ENCODE measurements around the gene GFI1.

The GFI1 gene

DNA sequence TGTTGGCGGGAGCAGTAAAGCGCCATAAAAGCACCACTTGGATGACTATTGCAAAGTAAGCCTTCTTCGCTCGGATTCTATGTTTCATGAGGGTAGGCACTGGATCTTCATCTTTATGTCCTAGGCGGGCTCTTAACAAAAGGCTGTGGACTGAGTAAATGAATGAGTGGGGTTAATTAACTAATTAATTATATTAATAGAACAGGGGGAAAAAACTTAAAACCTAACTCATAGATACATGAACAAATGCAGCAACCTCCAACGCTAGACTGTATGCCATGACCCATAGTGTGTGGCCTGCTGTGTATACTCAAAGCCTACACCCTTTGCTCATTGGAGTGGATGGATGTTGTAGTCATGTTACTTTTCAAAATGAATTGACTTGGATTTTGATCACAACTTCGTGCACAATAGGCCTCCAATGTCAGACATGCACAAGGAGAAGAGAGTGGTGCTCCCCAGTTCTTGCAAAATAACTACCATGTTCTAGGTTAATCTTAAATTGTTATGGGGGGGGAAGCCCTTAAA lies 417 bp upstream of the GFI1 start:
- DNase-seq: no peak

DNA sequence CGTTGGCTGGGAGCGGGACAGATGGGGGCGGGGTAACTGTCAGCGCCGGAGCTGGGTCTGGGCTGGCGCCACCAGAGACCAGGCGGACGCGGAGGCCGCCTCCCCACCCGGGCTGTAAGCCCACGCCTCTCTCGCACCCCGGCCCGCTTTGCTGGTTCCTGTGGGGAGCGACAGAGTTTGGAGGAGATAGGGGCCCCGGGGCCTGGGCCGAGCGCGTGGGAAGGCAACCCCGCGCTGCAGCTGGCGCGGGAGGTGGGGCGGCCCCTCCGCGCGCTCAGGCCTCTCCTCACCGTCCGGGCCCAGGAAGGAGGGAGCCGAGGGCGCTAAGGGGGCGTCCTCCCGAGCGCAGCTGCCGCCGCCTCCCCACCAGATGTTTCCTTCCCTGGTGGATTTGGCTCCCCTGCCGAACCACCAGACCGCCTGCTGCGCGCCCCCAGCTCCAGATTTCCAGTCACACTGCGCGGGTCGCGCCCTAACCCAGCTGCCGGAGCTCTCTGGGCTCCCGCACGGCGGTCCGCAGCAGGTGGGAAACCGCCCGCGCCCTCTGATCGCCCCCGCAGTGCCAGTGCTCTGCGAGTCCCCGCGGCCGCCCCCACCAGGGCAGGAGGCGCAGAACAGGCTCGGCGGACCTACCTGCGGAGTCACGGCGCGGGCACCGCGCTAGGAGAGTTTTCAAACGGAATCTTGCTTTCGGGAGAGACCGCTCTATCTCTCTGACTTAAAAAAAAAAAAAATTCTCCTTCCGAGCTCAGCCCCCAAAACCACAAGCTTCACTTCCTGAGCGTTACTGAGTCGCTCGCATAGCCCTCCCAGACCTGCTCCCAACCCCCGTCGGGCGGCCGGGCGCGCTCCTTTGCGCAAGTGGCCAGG lies 1.1 kb downstream of the GFI1 start:
- DNase-seq: peak; percentile 92

DNA sequence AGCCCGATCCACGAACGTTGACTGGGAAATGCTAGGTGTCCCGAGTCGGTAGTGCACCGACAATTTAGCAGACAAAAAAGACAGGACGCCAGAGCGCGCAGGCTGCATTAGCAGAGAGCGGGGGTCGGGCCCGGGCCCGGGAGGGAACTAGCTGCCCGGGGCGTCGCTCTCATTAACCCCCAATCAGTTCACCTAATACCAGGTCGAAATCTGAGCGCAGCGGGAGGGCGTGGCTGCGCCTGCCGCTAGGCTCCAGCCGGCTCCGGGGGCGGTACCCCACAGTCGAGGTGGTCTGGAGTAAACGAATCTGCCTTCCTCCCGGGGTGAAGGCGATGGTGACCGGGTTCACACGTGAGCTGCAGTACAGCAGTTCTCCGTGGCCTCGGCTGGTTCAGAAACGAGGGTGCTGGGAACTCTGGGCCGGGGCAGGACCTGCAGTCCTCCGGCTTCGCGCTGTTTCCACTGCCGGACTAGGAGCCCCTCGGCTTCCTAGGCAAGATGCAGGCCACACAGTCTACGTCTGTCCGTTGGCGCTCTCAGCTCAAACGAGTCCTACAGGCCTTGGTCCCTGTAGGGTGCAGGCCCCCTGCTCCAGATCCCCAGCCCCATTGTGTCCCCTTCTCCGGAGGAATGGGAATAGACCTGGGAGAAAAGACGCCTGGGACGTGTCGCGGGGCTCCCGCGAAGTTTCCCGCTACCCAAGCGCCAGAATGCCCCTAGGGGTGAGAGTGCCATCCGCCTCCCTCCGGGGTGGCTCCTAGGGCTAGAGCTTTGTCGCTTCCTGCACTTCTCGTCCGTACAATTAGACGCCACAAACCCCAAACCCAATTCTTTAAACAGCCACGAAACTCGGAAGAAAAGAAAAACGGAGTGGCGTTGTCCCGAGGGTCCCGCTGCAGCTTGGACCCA lies 2.0 kb downstream of the GFI1 start:
- peak; percentile 67 for DNase-seq

DNA sequence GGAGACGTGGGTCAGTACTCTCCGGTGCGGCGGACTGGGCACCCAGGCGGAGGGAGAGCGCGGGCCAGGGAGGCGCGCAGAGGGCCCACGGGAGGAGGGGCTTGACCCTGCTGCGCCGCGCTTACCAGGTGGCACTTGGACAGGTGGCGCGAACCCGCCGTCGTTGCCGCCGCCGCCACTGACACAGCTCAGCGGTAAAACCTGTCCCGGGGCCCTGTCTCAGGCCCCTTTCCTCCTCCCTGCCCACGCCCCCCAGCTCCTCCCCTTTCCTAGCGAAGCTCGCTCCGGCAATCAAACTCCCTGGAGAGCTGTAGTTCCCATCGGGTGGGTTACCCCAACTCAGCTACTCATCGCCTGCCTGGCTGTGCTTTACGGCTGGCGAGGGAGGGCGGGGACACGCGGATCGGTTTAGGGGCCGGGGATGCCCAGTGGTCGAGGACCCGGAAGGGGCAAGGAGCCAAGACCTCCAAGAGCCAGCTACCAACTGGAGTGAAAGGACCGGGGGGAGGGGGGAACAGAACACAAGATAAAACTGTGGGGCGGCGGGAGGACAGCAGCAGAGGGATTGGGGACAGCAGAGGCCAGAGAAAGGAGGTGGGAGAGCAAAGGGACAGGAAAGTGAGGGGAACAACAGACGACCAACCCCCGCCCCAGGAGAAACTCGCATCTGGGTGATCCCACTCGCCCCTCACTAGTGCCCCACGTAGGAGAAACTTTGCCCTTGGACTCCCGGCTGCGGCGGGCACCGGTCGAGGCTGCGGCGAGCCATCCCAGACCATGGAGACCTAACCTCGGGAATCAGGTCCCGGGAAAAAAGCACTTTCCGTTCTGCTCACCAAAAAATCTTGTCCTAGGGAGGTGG lies 2.9 kb downstream of the GFI1 start:
- DNase-seq: peak; percentile 81

DNA sequence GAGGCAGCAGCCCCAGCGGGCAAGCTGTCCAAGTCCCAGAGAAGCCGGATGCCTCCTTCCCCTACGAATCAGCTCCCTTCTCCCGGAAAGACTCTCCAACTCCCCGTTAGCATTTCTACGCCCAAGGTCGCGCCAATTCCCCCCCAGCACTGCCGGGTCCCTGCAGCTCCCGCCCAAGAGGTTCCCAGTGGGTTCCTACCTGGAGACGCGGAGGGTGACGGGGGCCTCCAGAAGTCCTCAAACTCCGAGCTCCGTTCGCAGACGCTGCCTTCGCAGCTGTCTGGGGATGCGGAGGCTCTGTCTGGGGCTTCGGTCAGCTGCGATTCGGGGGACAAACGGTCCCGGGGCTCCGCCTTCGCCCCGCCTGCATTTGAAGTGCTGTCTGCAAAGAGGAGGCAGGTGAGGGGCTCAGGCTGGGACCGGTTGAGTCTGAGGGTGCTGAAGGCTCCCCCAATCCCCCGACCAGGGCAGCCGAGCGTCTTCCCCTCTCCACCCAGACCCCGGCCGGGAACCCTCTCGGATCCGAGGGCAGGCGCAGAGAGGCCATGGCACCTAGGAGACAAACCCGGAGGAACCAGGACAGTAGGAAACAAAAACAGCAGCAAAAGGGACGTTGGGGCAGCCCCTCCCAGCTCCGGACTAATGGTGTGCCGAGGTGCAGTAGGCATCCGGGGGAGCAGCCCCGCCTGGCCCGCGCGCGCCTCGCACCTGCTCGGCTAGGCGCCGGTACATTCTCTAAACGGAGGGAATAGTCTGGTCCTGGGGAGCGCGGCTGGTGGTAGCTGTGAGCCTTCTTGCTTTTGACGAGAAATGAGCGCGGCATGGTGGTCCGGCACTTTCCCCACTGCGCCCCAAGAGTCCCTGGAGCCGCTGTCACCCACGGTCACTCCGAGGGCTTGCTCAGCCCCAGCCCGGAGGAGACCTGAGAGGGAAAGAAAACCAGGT lies 3.8 kb downstream of the GFI1 start:
- DNase-seq: no peak

DNA sequence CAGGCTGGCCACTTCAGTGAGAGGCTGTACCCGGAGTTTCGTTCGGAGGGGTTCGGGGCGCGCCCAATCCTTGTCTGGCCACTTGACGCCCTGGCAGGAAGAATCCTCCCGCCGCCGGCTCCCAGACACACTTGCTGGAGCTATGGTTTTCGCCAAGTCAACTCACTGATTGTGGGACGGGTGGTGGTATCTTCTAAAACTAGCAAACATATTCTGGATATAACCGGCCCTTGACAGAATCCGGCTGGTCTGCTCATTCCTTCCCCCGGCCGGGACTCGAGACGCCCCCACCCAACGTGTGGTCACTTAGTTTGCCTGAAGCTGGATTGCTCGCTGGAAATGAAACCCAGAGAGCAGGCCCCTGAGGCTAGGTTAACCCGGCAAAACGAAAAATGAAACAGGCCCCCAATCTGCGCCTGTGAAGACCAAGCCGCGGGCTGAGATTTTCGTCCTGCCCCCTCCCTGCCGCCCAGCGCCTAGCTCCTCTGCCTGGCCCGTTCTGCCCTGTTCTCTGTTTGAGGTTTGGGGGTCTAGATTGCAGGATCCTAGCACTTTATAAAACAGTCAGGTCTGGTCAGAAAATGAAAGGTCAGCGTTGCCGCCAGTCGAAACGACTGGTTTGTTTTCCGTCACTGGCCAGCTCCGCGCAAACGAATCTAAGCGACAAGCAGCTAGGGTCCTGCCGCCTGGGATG lies 4.6 kb downstream of the GFI1 start:
- DNase-seq: no peak

GRCh38 chr1:92481599-92481925 lies 5.2 kb downstream of the GFI1 start:
- DNase-seq: no peak

DNA sequence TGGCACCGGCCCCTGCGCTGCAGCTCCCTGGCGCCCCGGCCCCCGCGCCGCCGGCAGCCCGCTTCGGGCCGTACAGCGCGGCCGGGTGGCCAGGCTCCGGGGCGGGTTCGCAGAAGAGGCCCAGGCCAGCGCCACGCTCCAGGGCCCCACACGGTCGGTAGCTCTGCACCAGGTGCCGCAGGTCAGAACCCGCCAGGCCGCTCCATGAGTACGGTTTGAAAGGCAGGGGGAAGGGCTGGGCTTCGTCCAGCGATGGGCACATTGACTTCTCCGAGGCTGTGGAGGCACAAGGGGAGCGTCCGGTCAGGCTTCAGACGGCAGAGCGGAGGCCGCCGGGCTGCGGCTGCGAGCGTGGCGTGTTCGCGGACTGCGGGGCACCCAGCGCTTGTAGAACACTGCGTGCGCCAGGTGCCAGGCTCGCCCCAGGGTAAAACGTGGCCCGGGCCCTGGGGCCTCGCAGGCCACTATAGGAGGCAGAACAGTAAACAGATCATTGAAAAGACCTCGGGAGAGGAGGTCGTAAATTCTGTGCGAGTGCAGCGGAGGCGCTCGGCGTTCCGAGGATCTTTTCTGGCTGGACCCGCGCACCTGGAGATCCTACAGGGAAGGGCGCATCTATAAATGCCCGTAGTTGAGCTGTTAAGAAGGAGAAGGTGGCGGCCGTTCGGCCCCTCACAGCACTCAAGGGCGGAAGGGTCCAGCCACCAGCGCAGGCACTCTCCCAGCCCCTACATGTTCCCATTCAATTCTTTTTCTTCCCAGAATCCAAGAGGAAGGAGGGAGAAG lies 5.7 kb downstream of the GFI1 start:
- no peak for DNase-seq

GRCh38 chr1:92480200-92480812 lies 6.4 kb downstream of the GFI1 start:
- DNase-seq: no peak

DNA sequence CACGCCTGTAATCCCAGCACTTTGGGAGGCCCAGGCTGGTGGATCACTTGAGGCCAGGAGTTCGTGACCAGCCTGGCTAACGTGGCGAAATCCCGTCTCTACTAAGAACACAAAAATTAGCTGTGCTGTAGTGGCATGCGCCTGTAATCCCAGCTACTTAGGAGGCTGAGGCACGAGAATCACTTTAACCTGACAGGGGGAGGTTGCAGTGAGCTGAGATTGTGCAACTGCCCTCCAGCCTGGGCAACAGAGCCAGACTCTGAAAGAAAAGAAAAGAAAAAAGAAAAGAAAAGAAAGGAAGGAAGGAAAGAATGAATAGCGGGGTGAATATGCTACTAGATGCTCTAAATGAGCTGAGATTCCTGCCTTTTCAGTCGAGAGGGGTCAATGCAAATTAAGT lies 7.1 kb downstream of the GFI1 start:
- DNase-seq: no peak

DNA sequence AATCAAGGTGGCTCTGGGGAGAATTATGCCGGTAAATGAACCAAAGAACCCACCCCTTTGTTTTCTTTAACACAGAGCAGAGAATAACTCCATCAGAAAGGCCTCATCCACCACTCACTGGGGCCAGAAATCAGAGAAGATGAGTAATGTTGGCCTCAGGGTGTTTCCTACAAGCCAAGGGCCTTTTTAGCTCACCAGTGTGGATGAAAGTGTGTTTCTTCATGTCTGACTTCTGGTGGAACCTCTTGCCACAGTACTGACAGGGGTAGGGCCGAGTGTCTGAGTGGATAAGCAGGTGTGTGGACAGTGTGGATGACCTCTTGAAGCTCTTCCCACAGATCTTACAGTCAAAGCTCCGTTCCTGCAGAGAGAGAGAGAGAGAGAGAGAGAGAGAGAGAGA lies 8.3 kb downstream of the GFI1 start:
- no peak for DNase-seq

GRCh38 chr1:92476071-92476631 lies 10.6 kb downstream of the GFI1 start:
- peak; percentile 75 for DNase-seq

DNA sequence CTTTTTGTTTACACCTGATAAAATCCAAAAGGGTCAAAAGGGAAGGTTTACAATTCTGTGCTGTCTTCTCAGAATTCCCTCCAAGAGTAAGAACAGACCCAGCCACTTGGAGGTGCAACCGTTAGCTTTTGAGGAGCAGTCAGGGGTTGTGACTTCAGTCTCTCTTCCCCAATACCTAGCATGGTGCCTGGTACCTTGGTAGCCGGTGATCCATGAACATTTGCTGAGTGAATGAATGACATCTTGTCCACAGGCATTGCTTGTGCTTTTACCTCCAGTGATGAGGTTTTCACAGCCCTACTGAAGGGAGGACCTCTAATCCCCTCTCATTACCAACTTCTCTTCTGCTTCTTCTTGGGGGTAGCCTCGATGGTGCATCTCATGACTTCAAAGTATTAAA lies 11.7 kb downstream of the GFI1 start:
- DNase-seq: no peak

DNA sequence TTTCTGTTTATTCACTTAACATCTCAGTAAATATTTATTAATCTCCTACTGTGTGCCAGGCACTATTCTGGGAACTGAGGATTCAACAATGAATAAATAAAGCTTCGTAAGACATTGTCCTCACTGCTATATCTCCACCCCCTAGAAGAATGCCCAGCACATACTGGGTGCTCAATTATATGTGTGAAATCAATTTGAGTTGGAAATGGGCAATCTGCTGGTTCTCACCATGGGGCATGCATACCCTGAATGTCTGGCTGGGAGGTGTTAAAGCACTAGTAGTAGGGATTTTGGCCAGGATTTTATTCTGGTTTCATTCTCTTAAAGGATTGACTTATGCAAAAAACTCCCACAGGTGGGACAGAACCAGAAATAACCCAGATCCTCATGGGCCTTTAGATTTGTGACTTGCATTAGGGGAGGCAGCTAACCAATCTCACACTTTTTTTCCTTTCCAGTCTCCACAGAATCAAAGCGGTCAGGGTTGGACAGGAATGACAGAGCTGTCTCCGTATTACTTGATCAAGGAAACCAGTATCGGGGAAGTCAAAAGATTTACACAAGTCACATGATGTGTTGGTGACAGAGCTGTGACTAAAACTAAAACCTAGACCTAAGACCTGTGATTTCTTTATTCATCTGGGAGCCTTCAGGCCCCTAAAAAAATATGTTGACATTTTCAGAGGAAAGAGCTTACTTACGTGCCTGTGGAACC lies 12.8 kb downstream of the GFI1 start:
- DNase-seq: peak; percentile 56

GRCh38 chr1:92470216-92470615 lies 16.5 kb downstream of the GFI1 start:
- no peak for DNase-seq

- no peak for DNase-seq
Measured at GRCh38 chr1:92466683-92467352, 19.9 kb downstream of the GFI1 start.

- DNase-seq: no peak
Measured at GRCh38 chr1:92465256-92465647, 21.5 kb downstream of the GFI1 start.
